HFF-Myc (cell line): Measurements from ENCODE around the gene SCARB1.

Experiments
- DNase-seq: peaks from one replicate; pipeline ENCODE4 v3.0.0-alpha.2; 2011; ENCODE audit warnings: low read depth; ENCODE audit errors: extremely low read depth
- H3K4me3 ChIP-seq: replicated peaks from 2 replicates; pipeline ENCODE4 v1.5.1; 2011; ENCODE audit warnings: low read depth, mild to moderate bottlenecking, control low read depth, low read length
- TF ChIP-seq, protein P1 (sequence below): IDR thresholded peaks from 2 replicates; pipeline ENCODE4 v1.5.1; 2012; ENCODE audit warnings: mild to moderate bottlenecking, low read depth, low read length, control low read depth; ENCODE audit errors: missing control alignments

Gene SCARB1

DNA sequence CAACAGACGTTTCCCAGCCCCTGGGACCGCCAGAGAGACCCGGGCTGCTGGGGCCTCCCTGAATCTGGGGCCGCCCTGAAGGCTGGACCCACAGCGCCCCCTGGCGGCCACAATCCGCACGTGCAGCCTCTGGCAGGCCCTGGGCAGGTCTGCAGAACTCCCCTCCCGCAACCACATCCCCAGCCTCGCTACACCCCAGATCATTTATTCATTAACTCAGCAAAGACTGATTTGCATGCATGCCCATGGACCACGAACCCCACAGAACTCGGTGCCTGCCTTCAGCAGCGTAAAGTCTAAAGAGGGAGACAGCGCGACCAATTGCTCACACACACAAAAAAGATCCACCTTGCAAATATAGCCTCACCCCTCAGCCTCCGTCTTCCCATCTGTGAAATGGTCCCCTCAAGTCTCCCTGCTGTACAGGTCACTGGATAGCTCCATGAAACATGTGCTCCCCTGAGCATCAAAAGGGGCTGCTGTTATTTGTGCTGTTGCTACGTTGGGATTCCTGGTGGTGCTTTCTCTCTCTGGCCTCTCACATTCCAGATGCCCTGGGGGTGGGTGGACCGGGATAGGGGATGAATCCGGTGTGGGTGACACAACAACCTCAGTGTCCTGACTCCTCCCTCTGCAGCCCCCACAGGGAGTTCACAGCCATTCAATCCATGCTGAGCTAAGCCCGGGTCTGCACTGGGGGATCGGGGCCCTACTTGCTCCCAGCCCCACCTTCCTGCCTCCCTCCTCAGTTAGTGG lies 96.4 kb downstream of the SCARB1 start:
- peak; percentile 24 for DNase-seq
- TF ChIP-seq, protein P1, sequence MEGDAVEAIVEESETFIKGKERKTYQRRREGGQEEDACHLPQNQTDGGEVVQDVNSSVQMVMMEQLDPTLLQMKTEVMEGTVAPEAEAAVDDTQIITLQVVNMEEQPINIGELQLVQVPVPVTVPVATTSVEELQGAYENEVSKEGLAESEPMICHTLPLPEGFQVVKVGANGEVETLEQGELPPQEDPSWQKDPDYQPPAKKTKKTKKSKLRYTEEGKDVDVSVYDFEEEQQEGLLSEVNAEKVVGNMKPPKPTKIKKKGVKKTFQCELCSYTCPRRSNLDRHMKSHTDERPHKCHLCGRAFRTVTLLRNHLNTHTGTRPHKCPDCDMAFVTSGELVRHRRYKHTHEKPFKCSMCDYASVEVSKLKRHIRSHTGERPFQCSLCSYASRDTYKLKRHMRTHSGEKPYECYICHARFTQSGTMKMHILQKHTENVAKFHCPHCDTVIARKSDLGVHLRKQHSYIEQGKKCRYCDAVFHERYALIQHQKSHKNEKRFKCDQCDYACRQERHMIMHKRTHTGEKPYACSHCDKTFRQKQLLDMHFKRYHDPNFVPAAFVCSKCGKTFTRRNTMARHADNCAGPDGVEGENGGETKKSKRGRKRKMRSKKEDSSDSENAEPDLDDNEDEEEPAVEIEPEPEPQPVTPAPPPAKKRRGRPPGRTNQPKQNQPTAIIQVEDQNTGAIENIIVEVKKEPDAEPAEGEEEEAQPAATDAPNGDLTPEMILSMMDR, result peak; percentile 95
- H3K4me3 ChIP-seq, result no peak overlapping the region

DNA sequence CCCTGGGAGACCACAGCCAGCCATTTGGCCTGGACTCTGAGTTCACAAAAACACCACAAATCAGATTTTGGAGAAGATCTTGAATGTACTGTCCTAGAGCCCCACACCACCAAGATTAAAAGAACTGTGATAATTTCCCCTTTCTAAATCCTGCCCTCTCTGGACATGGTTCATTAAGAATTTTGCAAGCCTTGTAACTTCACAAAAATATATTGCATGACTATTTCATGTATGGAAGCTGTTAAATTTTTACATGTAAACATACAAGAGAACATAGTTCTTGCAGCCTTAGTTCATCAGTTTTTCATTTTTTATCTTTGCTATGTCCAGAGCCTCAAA lies 97.0 kb downstream of the SCARB1 start:
- no peak overlapping the region for H3K4me3 ChIP-seq
- no peak for DNase-seq
- TF ChIP-seq, protein P1, result no peak

DNA sequence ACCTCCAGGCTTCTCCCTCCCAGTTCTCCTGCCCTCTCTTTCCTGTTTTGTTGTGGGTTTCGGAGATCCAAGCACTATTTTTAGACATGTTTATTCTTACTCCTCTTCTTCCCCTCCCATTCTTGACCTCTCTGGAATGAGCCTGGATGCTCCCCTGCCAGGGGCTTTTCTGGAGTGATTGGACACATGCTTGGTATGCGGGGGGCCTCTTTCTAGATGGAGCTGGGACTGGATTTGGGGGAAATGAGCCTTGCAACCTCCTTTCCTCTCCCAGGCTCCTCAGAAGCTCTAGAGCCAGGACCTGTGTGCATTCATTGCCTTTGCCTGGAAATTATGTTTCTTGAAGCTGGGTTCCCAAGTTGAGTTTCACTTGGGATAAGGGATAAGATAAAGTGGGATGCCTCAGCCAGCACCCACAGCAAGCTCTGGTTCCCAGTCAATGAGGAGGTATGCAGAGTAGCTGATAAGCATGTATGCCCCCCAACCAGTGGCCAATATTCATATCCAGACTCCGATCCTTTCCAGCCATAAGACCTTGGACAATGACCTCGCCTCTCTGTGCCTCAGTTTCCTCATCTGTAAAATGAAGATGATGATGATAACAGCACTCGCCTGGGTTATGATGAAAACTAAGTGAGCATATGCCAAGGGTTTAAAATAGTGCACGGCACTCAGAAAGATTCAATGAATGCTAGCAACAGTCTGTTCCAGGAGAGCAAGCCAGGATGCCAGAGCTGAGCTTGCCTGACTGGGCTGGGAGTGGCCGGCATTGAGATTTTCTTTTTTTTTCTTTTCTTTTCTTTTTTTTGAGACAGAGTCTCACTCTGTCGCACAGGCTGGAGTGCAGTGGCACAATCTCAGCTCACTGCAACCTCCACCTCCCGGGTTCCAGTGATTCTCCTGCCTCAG lies 97.8 kb downstream of the SCARB1 start:
- TF ChIP-seq, protein P1, result no peak
- H3K4me3 ChIP-seq, result no peak overlapping the region
- no peak for DNase-seq

DNA sequence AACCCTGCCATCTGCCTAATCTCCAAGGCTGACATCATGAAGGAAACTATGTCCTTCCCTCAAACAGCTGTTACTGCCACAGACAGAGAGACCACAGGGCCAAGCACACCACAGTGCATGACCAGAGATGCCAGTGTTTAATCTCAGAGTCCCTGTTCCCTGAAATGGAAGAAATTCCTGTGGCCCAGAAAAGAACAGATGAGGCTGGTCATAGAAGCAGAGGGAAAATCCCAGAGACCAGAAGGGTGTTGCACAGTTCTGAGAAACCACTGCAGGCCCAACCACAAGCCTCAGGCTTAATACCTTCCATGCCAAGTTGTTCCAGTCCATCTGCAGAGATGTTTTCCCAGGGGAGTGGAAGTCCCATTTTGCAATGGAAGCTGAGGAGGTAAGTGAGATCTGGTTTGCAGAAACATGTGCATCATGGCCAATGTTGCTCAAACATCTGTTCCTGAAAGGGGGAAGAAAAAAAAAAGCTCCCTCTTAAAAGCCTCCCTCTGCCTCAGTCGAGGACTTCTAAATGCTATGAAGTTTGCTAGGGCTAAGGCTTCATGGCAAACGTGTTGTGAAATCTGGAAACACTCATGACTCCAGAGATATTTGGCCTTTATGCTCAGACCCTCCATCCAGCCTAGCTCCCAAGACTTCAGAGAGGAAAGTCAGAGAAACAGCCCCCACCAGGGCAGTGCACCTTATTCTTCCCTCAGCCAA lies 98.6 kb downstream of the SCARB1 start:
- TF ChIP-seq, protein P1, result no peak
- DNase-seq, result peak; percentile 52
- H3K4me3 ChIP-seq, result no peak overlapping the region

DNA sequence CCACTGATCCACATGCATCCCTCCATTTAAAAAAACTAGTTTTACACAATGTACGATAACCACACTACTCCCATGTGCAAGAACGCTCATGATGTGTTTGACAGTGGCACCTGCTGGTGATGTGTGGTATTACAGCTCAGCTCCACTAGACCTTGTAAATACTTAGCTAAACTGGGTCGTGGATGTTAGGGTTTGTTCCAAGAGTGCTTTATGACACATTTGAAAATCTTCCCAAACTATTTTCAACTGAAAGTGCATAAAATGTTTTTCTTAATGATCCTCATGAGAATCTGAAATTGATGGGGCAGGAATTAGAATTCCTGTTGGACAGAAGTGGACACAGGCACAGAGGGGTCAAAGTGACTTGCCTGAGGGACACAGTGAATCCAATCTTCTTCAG lies 99.2 kb downstream of the SCARB1 start:
- no peak overlapping the region for H3K4me3 ChIP-seq
- TF ChIP-seq, protein P1, result peak; percentile 76
- peak; percentile 78 for DNase-seq

DNA sequence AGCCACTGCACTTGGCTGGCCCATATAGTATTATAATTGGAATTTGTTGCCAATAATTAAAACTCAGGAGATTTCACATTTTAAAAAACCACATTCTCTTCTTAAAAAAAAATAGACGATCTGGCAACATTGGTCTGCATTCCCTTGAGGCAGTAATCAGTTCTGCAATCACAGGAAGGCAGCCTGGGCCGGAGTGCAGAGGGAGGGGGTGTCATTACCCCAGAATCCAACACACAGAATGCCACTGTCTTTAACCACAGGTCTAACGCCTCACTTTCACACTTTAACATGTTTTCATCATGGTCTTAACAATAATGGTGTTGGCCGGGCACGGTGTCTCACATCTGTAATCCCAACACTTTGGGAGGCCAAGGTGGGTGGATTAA lies 100.1 kb downstream of the SCARB1 start:
- no peak for DNase-seq
- H3K4me3 ChIP-seq, result no peak overlapping the region
- TF ChIP-seq, protein P1, result no peak
